Adrenal gland (tissue), 12 donors: Measurements from ENCODE around the gene DOCK9. TPM values are rescaled to one million over a fixed set of nuclear protein-coding genes. Genes with fewer than 3 reads are reported as not detected.

Experiments
- DNase-seq, 7 donors: peaks; one replicate each; pipeline ENCODE4 v3.0.0-alpha.2; 2019 to 2020
- H3K27ac ChIP-seq, 5 donors: fragments of 200-600 bp; sonication (generic) in 4 of 5; 1 replicate in 3 of 5; 2 replicates in 2 of 5; pipeline versions ENCODE4 v1.5.1 to v1.8.0; 2016 to 2020; ENCODE audit warnings: mild to moderate bottlenecking in 1 of 5
- H3K27me3 ChIP-seq: fragments of 200-600 bp; 2 replicates; pipeline ENCODE4 v1.8.0; 2021
- H3K36me3 ChIP-seq, 2 donors: fragments of 200-600 bp; replicated peaks in 1 of 2; 1 replicate in 1 of 2; 2 replicates in 1 of 2; pipeline versions ENCODE4 v1.5.1 to v1.8.0; 2018 to 2022
- H3K4me1 ChIP-seq, 2 donors: fragments of 200-600 bp; replicated peaks in 1 of 2; 1 replicate in 1 of 2; 2 replicates in 1 of 2; pipeline versions ENCODE4 v1.5.1 to v1.8.0; 2018 to 2021
- H3K4me3 ChIP-seq, 4 donors: fragments of 200-600 bp; sonication (generic) in 3 of 4; one replicate each; pipeline ENCODE4 v1.5.1; 2016 to 2018
- H3K9me3 ChIP-seq, 3 donors: fragments of 200-600 bp; sonication (generic) in 1 of 3; replicated peaks in 1 of 3; 1 replicate in 2 of 3; 2 replicates in 1 of 3; pipeline versions ENCODE4 v1.5.1 to v1.8.0; 2016 to 2021
- CTCF ChIP-seq, 6 experiments: fragments of 450-650 bp in 4 of 6; fragments of 200-600 bp in 2 of 6; sonication (generic) in 1 of 6; IDR thresholded peaks; 1 replicate in 5 of 6; 2 replicates in 1 of 6; pipeline versions ENCODE4 v1.5.1 to v1.8.0; 2016 to 2021; ENCODE audit warnings: antibody characterized with exemption in 6 of 6, mild to moderate bottlenecking in 2 of 6, moderate library complexity in 1 of 6
- POLR2A ChIP-seq, 2 donors: fragments of 450-650 bp; IDR thresholded peaks; one replicate each; pipeline ENCODE4 v1.6.1; 2017; ENCODE audit warnings: antibody characterized with exemption in 2 of 2, mild to moderate bottlenecking in 2 of 2, moderate library complexity in 1 of 2
- WGBS, 4 donors: extraction: QIAGEN DNeasy Blood & Tissue Kit in 2 of 4; methylation state at CpG; one replicate each; pipeline versions ENCODE4 v1.1.5 to v1.1.7; 2013 to 2017; 5-methylcytosine and 5-hydroxymethylcytosine counted together
- intact Hi-C, 2 donors: fragments of 100-400 bp; cut with DNase I; formaldehyde crosslinking; loops; one replicate each; pipeline versions ENCODE4 v1.14.1 to v1.15.0; 2022 to 2023
- polyA plus RNA-seq, 3 donors: library from polyadenylated mRNA; stranded (reverse); fragments of 200-250 nt in 2 of 3; fragments of 350-450 nt in 1 of 3; fragmentation: Illumina TruSeq in 1 of 3; extraction: RNeasy Lipid Tissue Mini Kit (QIAGEN cat#74804) in 1 of 3; gene quantifications; one replicate each; pipeline ENCODE4 v1.2.3, GENCODE V29; 2013 to 2014
- total RNA-seq, 9 donors: library from RNA; depleted of rRNA in 4 of 9; stranded (reverse); fragments of >200 nt in 4 of 9; fragments of 120-200 nt in 1 of 9; fragmentation: NEBNext Ultra II Directional in 1 of 9; extraction: Animal tissue kit (Norgen Biotek cat#: 25700) in 1 of 9; gene quantifications; one replicate each; pipeline versions ENCODE4 v1.1.0 to v1.2.4, GENCODE V29; 2013 to 2023
- donor health status: healthy with polysubstance abuse.
- donor health status: Bipolar disorder and iron deficiency.
- donor health status: DM: yes; HTN: yes; CAD: no.
- donor health status: DM: no; HTN: no; CAD: no.
- donor health status: DM: no; HTN: no; CAD: no.
- donor health status: DM: yes; HTN: yes; CAD: no.

Gene DOCK9
- total and polyA plus RNA-seq, 12 donors: 16.2 to 83.4 (median 51.9) TPM

GRCh38 chr13:98835156-98835555 is 142.7 kb downstream of the DOCK9 start:
- no peak for DNase-seq
- Histone ChIP-seq H3K4me3 (no peak overlapping the region), H3K9me3 (no peaks in the 10 kb centered on the region), H3K4me1 (no peaks in the 10 kb centered on the region), H3K27me3 (no peaks in the 10 kb centered on the region), H3K36me3 (no peaks in the 10 kb centered on the region), H3K27ac (no peak overlapping the region)
- WGBS, 4 donors: 86 to 94% (median 91%) methylated on average over 3 of the region's 3 CpGs
- no peak for TF ChIP-seq POLR2A (IDR thresholded peaks at IDR 0.05)
- TF ChIP-seq CTCF (IDR thresholded peaks at IDR 0.05): no peak
- intact Hi-C loops: no loop called here

GRCh38 chr13:98834254-98834960 is 143.5 kb downstream of the DOCK9 start:
- DNase-seq: no peak
- intact Hi-C loops: no loop called here
- H3K27ac ChIP-seq: no peak overlapping the region
- no peaks in the 10 kb centered on the region for H3K4me1 ChIP-seq
- no peaks in the 10 kb centered on the region for H3K36me3 ChIP-seq
- H3K9me3 ChIP-seq: no peaks in the 10 kb centered on the region
- TF ChIP-seq CTCF (IDR thresholded peaks at IDR 0.05) (no peak), POLR2A (IDR thresholded peaks at IDR 0.05) (no peak)
- WGBS, 4 donors: 74 to 85% (median 81%) methylated on average over 7 of the region's 7 CpGs
- no peaks in the 10 kb centered on the region for H3K27me3 ChIP-seq
- no peak overlapping the region for H3K4me3 ChIP-seq

- DNase-seq: no peak
- no peak overlapping the region for H3K4me3 ChIP-seq
- no peak for TF ChIP-seq POLR2A (IDR thresholded peaks at IDR 0.05)
- peaks cover 0 to 6% of the 10 kb centered on the region in 2 donors for H3K36me3 ChIP-seq
- no peaks in the 10 kb centered on the region for H3K4me1 ChIP-seq
- intact Hi-C loops: no loop called here
- 81 to 94% (median 88%) methylated on average over 8 of the region's 8 CpGs for WGBS, 4 donors
- no peaks in the 10 kb centered on the region for H3K27me3 ChIP-seq
- H3K9me3 ChIP-seq: no peaks in the 10 kb centered on the region
- no peak overlapping the region for H3K27ac ChIP-seq
Measured at GRCh38 chr13:98831236-98831635, 146.6 kb downstream of the DOCK9 start.

- DNase-seq: no peak
- no peaks in the 10 kb centered on the region for H3K9me3 ChIP-seq
- TF ChIP-seq CTCF (IDR thresholded peaks at IDR 0.05) (no peak), POLR2A (IDR thresholded peaks at IDR 0.05) (no peak)
- H3K36me3 ChIP-seq: peaks cover 0 to 6% of the 10 kb centered on the region in 2 donors
- H3K27ac ChIP-seq: no peak overlapping the region
- H3K4me1 ChIP-seq: no peaks in the 10 kb centered on the region
- 92 to 93% (median 92%) methylated on average over 4 to 5 of the region's 5 CpGs for WGBS, 4 donors
- intact Hi-C loops: no loop called here
- H3K4me3 ChIP-seq: no peak overlapping the region
- H3K27me3 ChIP-seq: no peaks in the 10 kb centered on the region
Measured at GRCh38 chr13:98829541-98829940, 148.3 kb downstream of the DOCK9 start.

GRCh38 chr13:98828614-98829013 is 149.2 kb downstream of the DOCK9 start:
- 96 to 99% (median 97%) methylated on average over 2 of the region's 2 CpGs for WGBS, 4 donors
- no peaks in the 10 kb centered on the region for H3K27me3 ChIP-seq
- H3K36me3 ChIP-seq: peaks cover 0 to 9% of the 10 kb centered on the region in 2 donors
- intact Hi-C loops: no loop called here
- H3K9me3 ChIP-seq: no peaks in the 10 kb centered on the region
- no peak overlapping the region for H3K4me3 ChIP-seq
- H3K27ac ChIP-seq: no peak overlapping the region
- peaks cover 0 to 1% of the 10 kb centered on the region in 2 donors for H3K4me1 ChIP-seq
- DNase-seq: no peak
- TF ChIP-seq POLR2A (IDR thresholded peaks at IDR 0.05) (no peak), CTCF (IDR thresholded peaks at IDR 0.05) (no peak)
